Measurements from ENCODE around the gene TAP2.
A peak's percentile ranks its signal among the peaks of the same experiment; 100 is the strongest.
"Not testable (repeated sequence)": the region's sequence is repeated elsewhere in the genome, so short reads cannot be mapped to it uniquely, and the experiment has no call there.

Gene TAP2

GRCh38 chr6:32838114-32838958 is at the start of gene TAP2:
TAP2 (minus strand) TSS chr6:32838739; CDS start chr6:32838233, 506 bp downstream.
- peak; percentile 99 for DNase-seq

- DNase-seq = no peak
These were observed 49.1 kb upstream of the TAP2 start for GRCh38 chr6:32887616-32888015.

- DNase-seq = no peak
These were observed 48.3 kb upstream of the TAP2 start for GRCh38 chr6:32886681-32887383.

- DNase-seq = no peak
These were observed 47.3 kb upstream of the TAP2 start for GRCh38 chr6:32885698-32886286.

- DNase-seq = no peak
These were observed 45.2 kb upstream of the TAP2 start for GRCh38 chr6:32883789-32884188.

GRCh38 chr6:32882879-32883250 is 44.3 kb upstream of the TAP2 start:
- DNase-seq = no peak

GRCh38 chr6:32880962-32881361 is 42.4 kb upstream of the TAP2 start:
- DNase-seq = not testable (repeated sequence)

- DNase-seq = no peak
These were observed 41.2 kb upstream of the TAP2 start for GRCh38 chr6:32879691-32880090.

- no peak for DNase-seq
These were observed 38.1 kb upstream of the TAP2 start for GRCh38 chr6:32876603-32877002.

- DNase-seq = not testable (repeated sequence)
These were observed 35.4 kb upstream of the TAP2 start for GRCh38 chr6:32873947-32874346.

- peak; percentile 88 for DNase-seq
These were observed 29.8 kb upstream of the TAP2 start for GRCh38 chr6:32868257-32868788.

- no peak for DNase-seq
These were observed 29.2 kb upstream of the TAP2 start for GRCh38 chr6:32867554-32868256.

- no peak for DNase-seq
These were observed 28.5 kb upstream of the TAP2 start for GRCh38 chr6:32867022-32867477.

GRCh38 chr6:32865724-32866443 is 27.3 kb upstream of the TAP2 start:
- DNase-seq = no peak

- no peak for DNase-seq
These were observed 24.2 kb upstream of the TAP2 start for GRCh38 chr6:32862725-32863124.

GRCh38 chr6:32860674-32861073 is 22.1 kb upstream of the TAP2 start:
- no peak for DNase-seq

- no peak for DNase-seq
These were observed 19.7 kb upstream of the TAP2 start for GRCh38 chr6:32858194-32858593.

GRCh38 chr6:32857156-32857891 is 18.8 kb upstream of the TAP2 start:
- DNase-seq = no peak

- no peak for DNase-seq
These were observed 17.1 kb upstream of the TAP2 start for GRCh38 chr6:32855467-32856174.

GRCh38 chr6:32854376-32855178 is 16.0 kb upstream of the TAP2 start:
- DNase-seq = peak; percentile 52

Measured in activated gamma-delta T cell treated with Interleukin-2 at 50 U/mL for 16 hours (primary cell).